ACC112 (cell line): Measurements from ENCODE around the gene AMH.
"Not testable (repeated sequence)": the region's sequence is repeated elsewhere in the genome, so short reads cannot be mapped to it uniquely, and the experiment has no call there.

Experiments
- H2AFZ ChIP-seq: fragments of 200-600 bp; sonication (generic); one replicate; pipeline ENCODE4 v1.6.0; 2017; ENCODE audit warnings: antibody characterized with exemption, low read length; ENCODE audit not compliant: unreplicated experiment
- H3K27ac ChIP-seq: fragments of 200-600 bp; sonication (generic); 2 replicates; pipeline ENCODE4 v1.5.1; 2014; ENCODE audit warnings: low read depth, mild to moderate bottlenecking, antibody characterized with exemption, low read length, moderate library complexity
- H3K27me3 ChIP-seq: fragments of 200-600 bp; sonication (generic); 2 replicates; pipeline ENCODE4 v1.6.1; 2014; ENCODE audit warnings: mild to moderate bottlenecking, antibody characterized with exemption, low read length, moderate library complexity, mixed read lengths; ENCODE audit not compliant: insufficient read depth
- H3K36me3 ChIP-seq: fragments of 200-600 bp; sonication (generic); 2 replicates; pipeline ENCODE4 v1.6.1; 2016; ENCODE audit warnings: mild to moderate bottlenecking, antibody characterized with exemption, low read length, moderate library complexity, mixed read lengths; ENCODE audit not compliant: insufficient read depth
- H3K4me1 ChIP-seq: fragments of 200-600 bp; sonication (generic); one replicate; pipeline ENCODE4 v1.6.1; 2016; ENCODE audit warnings: low read length, mixed read lengths; ENCODE audit not compliant: insufficient read depth, unreplicated experiment, control insufficient read depth
- H3K4me3 ChIP-seq: fragments of 200-600 bp; sonication (generic); 2 replicates; pipeline ENCODE4 v1.5.1; 2014; ENCODE audit warnings: mild to moderate bottlenecking, low read depth, low read length
- H3K79me2 ChIP-seq: fragments of 200-600 bp; sonication (generic); one replicate; pipeline ENCODE4 v1.6.0; 2016; ENCODE audit warnings: low read length; ENCODE audit not compliant: control insufficient read depth, unreplicated experiment, insufficient read depth

AMH gene

DNA sequence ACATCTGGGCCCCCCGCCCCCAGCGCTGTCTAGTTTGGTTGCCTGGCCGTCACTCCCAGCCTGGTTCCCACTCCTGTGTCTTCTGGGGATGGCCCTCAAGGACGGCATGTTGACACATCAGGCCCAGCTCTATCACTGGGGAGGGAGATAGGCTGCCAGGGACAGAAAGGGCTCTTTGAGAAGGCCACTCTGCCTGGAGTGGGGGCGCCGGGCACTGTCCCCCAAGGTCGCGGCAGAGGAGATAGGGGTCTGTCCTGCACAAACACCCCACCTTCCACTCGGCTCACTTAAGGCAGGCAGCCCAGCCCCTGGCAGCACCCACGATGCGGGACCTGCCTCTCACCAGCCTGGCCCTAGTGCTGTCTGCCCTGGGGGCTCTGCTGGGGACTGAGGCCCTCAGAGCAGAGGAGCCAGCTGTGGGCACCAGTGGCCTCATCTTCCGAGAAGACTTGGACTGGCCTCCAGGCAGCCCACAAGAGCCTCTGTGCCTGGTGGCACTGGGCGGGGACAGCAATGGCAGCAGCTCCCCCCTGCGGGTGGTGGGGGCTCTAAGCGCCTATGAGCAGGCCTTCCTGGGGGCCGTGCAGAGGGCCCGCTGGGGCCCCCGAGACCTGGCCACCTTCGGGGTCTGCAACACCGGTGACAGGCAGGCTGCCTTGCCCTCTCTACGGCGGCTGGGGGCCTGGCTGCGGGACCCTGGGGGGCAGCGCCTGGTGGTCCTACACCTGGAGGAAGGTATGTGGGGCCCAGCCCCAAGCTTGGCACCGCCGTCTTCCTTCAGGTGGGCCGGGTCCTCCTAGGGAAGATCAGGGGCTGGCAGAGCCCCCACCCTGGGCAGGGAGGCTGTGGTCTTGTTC is at the start of gene AMH:
AMH (plus strand) TSS at position 314 of the 857 bp plus-strand sequence; CDS start at position 324, 10 bp downstream.
- Histone ChIP-seq H3K79me2 (peaks cover 3% of the 10 kb centered on the region), H2AFZ (no peak within 1 kb of the TSS), H3K36me3 (0 out of 2 replicates have a peak, but pooled peaks cover 2% of the 10 kb centered on the region), H3K4me1 (peaks cover 8% of the 10 kb centered on the region), H3K4me3 (no peak within 1 kb of the TSS), H3K27ac (no peak within 1 kb of the TSS), H3K27me3 (no peaks in the 10 kb centered on the region)

DNA sequence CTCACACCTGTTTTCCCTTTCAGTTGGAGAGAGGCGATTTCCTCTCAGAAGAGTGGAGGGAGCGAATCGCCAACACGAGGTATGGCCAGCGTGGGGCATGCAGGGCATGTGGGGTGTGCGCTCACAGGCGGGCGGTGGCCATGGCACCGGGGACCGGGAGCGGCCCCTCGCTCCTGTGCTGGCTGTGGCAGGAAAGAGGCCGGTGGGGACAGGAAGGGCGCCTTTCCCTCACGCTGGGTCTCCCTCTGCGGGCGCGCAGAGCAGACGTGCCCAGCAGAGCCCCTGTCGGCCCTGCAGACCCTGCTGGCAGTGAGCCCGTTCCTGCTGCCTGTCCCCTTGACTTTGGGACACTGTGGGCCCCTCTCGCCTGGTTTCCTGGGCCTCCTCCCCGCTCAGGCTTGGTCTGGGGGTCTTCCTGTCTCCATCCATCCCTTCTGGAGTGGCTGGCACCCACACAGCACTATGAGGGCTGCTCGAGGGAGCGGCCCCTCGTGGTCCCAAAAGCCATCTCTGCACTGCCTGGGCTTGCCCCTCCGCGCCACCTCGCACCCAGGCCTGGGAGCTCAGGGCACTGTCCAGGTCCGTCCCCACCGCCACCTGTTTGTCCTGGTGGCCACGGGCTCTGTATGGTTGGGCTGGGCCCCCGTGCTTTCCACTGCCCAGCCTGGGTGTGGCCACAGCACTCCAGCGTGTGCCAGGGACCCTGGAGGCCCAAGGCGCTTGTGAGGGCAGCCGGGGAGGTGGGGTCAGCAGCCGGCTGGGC is 49.1 kb upstream of the AMH start:
- H3K36me3 ChIP-seq = no peaks in the 10 kb centered on the region

DNA sequence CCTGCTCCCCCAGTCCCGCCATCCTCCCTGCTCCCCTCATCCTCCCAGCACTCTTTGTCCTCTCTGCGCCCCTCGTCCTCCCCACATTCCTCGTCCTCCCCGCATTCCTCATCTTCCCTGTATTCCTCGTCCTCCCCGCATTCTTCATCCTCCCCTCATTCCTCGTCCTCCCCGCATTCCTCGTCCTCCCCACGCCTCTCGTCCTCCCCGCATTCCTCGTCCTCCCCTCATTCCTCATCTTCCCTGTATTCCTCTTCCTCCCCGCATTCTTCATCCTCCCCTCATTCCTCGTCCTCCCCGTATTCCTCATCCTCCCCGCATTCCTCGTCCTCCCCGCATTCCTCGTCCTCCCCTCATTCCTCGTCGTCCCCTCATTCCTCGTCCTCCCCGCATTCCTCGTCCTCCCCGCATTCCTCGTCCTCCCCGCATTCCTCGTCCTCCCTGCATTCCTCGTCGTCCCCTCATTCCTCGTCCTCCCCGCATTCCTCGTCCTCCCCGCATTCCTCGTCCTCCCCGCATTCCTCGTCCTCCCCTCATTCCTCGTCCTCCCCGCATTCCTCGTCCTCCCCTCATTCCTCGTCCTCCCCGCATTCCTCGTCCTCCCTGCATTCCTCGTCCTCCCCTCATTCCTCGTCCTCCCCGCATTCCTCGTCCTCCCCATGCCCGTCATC is 48.4 kb upstream of the AMH start:
- H3K36me3 ChIP-seq, H3K27me3 ChIP-seq, H3K27ac ChIP-seq, H3K4me1 ChIP-seq, H2AFZ ChIP-seq, H3K4me3 ChIP-seq: not testable (repeated sequence)
- H3K79me2 ChIP-seq = peaks cover 17% of the 10 kb centered on the region

More for the DNA sequence above, 49.1 kb upstream of the AMH start:
- H3K4me3 ChIP-seq = no peak overlapping the region
- no peak overlapping the region for H2AFZ ChIP-seq
- H3K27ac ChIP-seq = no peak overlapping the region
- H3K4me1 ChIP-seq = no peaks in the 10 kb centered on the region
- peaks cover 20% of the 10 kb centered on the region for H3K79me2 ChIP-seq
- H3K27me3 ChIP-seq = no peaks in the 10 kb centered on the region

DNA sequence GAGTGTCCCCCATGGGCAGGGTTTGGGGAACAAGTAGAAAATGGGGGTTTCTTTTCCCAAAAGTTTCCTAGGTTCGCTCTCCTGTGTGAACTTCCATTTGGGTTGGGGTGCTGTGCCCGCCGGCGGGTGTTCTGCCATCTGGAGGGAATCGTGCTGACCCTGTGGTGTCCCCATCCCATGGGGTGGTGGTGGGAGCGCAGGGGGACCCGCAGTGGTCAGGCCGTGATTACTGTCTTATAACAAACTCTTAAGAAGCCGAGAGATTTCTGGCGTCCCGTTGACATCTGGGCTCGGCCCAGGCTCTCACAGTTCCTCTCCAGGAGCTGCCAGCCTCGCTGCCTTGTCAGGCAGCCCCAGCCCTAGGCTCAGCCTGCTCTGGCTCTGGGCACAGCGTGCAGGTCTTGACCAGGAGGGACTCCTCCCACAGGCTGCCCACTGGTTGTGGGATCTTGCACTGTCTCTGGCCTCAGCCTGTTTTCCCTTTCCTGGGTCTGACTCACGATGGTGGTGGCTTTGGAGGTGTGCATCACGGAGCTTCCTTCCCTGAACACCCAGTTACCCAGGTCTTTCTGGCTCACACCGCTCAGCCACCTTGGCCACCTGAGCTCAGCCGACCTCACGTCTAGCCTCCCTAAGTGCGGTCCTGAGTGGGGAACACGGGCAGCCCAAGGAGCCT is 47.5 kb upstream of the AMH start:
- no peaks in the 10 kb centered on the region for H3K36me3 ChIP-seq
- H3K27me3 ChIP-seq = no peaks in the 10 kb centered on the region
- peaks cover 13% of the 10 kb centered on the region for H3K79me2 ChIP-seq
- no peak overlapping the region for H3K27ac ChIP-seq
- no peak overlapping the region for H3K4me3 ChIP-seq
- H2AFZ ChIP-seq = no peak overlapping the region
- H3K4me1 ChIP-seq = no peaks in the 10 kb centered on the region

DNA sequence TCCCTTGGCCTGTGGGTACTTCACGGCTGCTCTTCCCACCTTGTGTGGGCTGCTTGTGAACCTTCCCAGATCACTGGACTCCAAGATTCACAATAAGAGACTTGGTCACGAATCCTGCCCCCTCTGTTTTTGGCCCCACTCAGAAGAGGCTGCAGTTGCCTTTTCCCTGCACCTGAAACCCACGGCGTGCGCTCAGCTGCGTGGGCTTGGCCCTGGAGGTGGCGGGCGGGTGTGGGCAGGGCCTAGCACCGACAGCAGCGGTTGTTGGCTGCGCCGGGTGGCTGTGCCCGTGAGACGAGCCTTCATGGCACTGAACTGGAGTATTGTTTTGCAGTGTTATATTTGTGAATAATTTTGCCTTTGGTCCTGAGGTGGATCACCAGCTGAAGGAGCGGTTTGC is 46.8 kb upstream of the AMH start:
- no peak overlapping the region for H3K4me3 ChIP-seq
- no peaks in the 10 kb centered on the region for H3K36me3 ChIP-seq
- H3K79me2 ChIP-seq = peaks cover 12% of the 10 kb centered on the region
- no peaks in the 10 kb centered on the region for H3K4me1 ChIP-seq
- no peak overlapping the region for H2AFZ ChIP-seq
- no peak overlapping the region for H3K27ac ChIP-seq
- H3K27me3 ChIP-seq = no peaks in the 10 kb centered on the region

DNA sequence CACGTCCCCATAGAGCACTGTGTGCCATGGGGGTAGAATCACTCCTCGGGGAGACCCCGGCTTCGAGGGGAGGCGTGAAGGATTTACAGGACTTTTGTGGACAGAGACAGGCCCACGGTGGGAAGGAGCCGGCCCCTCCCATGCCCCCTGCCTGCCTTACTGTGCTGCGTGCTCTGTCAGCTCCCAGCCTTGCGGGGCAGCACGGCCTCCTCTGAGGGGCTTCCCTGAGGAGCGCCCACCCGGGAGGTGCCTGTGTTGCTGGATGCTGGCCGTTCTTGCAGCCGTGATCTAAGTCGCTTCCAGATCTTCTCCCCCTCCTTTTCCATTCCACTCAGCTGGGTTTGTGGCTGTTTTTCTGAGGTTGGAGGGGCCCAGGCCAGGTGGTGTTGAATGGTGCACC is 42.1 kb upstream of the AMH start:
- Histone ChIP-seq H3K79me2 (no peaks in the 10 kb centered on the region), H3K27ac (no peak overlapping the region), H3K4me3 (no peak overlapping the region), H3K27me3 (no peaks in the 10 kb centered on the region), H2AFZ (no peak overlapping the region), H3K4me1 (peaks cover 15% of the 10 kb centered on the region), H3K36me3 (no peaks in the 10 kb centered on the region)

DNA sequence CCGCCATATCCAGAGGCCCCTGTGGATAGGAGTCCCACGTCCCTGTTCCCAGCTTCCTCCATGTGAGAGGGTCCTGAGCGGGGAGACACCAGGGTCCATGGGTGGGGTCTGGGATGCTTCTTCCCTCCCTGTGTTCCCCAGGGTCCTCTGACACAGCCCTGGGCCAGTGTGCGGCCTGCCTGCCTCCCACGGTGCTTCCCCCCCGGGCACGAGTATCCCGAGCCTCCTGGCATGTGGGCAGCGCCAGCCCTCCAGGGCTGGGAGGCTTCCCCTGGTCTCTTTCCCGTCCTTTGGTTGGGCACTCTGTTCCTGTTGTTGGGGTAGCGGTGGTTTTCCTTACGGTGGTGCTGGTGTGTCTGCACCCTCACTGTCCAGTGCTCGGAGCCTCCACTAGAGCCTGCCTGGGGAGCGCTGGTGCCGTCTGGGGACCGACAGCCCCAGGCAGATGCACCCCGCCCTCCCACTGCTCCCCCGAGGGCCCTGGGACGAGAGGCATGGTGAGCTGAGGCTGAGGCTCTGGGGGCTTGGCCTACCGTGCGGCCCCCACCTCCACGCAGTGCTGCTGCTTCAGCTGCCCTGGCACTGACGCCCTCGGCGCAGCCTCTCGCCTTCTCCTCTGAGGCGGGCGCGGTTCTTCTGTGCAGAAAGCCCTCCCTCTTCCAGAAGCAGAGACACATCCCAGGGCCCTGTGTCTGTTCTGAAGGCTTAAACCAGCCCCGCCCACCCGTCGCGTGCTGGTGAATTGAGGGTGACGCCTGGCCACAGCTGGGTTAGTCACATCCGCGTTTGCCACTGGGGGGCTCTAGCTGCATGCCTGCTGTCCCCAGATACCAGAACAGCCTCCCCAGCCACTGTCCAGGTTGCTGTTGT is 40.9 kb upstream of the AMH start:
- H3K4me1 ChIP-seq = peaks cover 15% of the 10 kb centered on the region
- no peak overlapping the region for H2AFZ ChIP-seq
- H3K36me3 ChIP-seq = no peaks in the 10 kb centered on the region
- peak overlapping the region; percentile 76 for H3K27ac ChIP-seq
- H3K79me2 ChIP-seq = no peaks in the 10 kb centered on the region
- H3K4me3 ChIP-seq = no peak overlapping the region
- H3K27me3 ChIP-seq = no peaks in the 10 kb centered on the region

DNA sequence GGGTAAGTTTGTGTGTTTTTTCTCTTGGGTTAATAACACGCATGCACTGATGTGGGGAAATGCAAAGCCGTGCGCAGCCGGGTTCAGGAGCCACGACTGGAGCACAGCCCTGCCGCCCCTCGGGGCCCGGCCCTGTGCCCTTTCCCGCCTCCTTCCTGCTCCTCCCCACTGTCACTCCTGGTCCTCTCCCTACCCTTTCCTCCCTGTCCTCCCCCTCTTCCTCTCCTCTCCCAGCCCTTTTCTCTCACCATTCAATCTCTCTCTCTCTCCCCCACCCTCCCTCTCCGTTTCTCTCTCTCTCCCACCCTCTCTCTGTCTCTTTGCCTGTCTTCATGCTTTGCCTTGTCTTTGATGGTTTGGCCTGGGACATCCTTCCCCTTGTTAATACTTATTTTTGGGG is 40.1 kb upstream of the AMH start:
- Histone ChIP-seq H3K27me3 (no peaks in the 10 kb centered on the region), H2AFZ (no peak overlapping the region), H3K27ac (peak overlapping the region; percentile 76), H3K4me3 (no peak overlapping the region), H3K4me1 (peaks cover 15% of the 10 kb centered on the region), H3K36me3 (no peaks in the 10 kb centered on the region), H3K79me2 (no peaks in the 10 kb centered on the region)

DNA sequence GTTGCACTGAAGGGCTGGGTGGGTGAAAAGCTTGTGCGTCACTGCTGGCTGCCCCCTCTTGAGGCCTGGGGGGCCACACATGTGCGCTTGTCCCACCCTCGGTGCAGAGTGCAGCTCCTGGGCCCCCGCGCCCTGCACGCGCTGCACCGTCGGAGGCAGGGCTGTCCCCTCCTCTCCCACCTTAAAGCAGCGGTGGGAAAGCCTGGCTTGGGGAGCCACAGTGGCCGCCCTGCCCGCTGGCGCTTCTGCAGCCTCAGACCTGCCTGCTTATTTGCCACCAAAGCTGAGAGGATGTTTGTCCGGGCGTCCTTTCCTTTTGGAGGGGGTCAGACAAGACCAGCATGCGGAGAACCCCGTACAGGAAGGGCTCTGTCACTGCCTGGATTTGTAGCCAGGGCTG is 39.7 kb upstream of the AMH start:
- peaks cover 15% of the 10 kb centered on the region for H3K4me1 ChIP-seq
- H3K27me3 ChIP-seq = no peaks in the 10 kb centered on the region
- H2AFZ ChIP-seq = no peak overlapping the region
- no peak overlapping the region for H3K4me3 ChIP-seq
- H3K36me3 ChIP-seq = no peaks in the 10 kb centered on the region
- H3K27ac ChIP-seq = peak overlapping the region; percentile 76
- H3K79me2 ChIP-seq = no peaks in the 10 kb centered on the region
